GM21367 (cell line): Measurements from ENCODE around the gene SOX13.

Experiments used
- ATAC-seq: cut with Tn5 transposase; IDR thresholded peaks from one replicate; pipeline ENCODE4 v1.9.1; 2021; ENCODE audit not compliant: unreplicated experiment

SOX13 gene

DNA sequence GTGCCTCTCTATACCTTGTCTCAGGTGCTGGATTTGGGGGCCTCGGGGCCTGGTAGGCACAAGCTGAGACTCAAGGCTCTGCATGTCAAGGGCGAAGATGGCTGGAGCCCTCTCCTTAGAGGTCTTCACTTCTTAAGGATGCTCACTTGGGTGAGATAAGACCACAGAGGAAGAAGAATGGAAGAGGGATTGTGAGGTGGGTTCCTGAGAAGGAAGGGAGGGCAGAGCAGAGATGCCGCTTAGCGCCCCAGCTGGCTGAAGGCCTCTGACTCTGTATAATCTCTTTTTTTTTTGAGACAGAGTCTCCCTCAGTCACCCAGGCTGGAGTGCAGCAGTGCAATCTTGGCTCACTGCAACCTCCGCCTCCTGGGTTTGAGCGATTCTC is 32.2 kb downstream of the SOX13 start:
- ATAC-seq: no peak

DNA sequence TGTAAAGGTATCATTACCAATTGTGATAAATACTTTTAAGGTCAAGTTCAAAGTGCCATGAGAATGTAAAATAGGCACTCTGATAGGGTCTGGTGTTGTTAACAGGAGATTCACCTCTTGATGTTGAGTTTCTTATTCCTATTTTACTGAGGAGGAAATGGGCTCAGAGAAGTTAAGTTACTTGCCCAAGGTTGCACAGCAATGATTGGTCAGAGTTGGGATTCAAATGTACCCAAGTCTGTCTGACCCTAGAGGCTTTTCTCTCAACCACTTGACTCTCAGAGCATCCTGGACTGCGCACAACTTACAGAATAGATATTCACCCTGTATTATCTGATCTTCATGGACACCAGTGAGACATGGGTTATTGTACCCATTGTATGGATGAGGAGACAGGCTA is 33.9 kb downstream of the SOX13 start:
- no peak for ATAC-seq

- ATAC-seq: no peak
These were observed 35.0 kb downstream of the SOX13 start for GRCh38 chr1:204107892-204108291.

DNA sequence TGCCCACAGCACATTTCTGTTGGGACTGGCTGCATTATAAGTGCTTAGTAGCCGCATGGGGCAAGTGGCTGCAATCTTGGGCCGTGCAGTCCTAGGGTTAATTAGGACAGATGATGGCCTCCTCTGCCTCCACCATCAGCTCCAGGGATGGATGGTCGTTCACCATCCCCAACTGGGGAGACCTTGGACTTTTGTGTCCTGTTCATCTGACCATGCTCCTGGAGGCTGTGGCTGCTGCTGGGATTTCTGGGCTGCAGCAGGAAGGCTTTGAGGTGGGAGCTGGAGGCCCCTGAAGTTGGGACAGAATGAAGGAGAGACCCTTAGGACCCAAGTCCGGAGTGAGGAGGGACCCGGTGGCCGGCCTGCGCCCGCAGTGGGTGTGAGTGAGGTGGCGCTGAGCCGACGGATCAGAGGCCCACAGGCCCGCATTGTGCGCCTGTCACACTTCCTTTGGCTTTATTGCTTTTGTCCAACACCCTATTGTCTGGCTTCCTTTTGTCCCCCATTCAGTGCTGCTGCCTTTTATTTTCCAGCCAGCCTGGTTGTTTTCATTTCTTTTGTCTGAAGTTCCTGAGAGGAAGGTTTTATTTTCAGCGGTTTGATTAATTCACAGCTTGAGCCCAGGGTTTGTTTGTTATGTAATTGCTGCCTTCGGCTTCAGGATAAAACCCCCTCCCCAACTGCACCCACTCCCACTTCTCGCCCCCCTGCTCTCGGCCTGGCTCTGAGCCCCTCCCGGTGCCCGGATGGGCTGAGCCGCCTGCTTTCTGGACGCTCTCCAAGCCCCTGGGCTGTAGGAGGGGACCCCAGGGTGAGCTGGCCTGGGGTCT is 35.6 kb downstream of the SOX13 start:
- no peak for ATAC-seq

DNA sequence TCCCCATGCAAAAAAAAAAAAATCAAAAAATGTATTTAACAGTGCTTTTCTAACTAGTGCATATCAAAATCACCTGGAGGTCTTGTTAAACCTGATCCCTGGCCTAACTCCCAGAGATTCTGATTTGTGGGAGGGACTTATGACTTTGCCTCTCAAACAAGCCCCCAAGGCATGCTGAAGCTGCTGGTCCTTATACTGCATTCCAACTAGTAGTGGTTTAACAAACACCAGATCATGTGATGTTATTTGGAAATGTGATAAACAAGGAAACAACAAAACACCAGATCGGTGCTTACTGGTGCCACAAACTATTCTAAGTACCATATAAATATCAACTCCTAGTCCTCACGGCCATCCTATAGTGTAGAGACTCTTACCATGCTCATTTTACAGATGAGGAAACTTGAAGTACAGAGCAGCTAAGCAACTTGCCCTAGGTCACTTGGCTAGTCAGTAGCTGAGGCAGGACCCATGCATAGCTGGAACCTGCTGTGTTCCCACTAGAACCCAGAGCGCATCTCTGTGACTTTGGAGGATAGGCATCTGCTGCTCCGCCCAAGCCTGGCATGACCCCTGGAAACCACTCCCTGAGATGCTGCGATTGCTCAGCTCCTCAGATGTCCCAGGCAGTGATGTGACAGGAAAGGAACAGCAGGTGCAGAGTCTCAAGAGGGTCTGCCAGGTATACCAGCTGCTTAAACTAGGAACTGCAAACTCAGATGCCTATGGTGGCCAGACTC is 38.1 kb downstream of the SOX13 start:
- ATAC-seq: no peak

- no peak for ATAC-seq
These were observed 40.2 kb downstream of the SOX13 start for GRCh38 chr1:204112876-204113730.

GRCh38 chr1:204113896-204114295 is 41.0 kb downstream of the SOX13 start:
- no peak for ATAC-seq

DNA sequence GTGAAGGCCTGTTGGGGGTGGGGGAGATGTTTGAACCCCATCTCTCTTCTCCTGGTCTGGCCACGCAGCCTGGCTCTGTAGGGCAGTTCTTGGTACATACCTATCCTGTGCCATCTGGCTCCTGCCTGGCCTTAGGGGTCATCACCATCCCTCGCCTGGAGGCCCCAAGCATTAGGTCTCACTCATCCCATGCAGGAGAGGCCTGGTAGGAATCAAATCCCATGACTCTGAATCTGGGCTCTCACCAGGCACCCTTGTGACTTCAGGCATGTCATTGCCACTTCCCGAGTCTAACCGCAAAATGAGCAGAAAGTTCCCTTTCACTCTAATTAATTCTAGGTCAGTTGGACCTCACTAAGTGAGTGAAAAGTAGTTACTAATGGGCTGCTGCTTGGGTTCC is 41.7 kb downstream of the SOX13 start:
- ATAC-seq: no peak

DNA sequence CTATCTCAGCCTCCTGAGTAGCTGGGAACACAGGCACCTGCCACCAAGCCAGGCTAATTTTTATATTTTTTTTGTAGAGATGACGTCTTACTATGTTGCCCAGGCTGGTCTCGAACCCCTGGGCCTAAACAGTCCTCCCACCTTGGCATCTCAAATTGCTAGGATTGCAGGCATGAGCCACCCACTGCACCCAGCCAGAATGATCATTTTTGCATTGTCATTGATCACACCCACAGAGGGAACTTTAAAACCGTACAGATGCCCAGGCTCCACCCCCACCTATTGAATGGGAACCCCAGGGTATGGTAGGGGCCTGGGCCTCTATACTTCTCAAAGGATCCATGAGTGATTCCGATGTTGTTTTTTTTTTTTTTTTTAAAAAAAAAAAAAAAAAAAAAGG is 42.2 kb downstream of the SOX13 start:
- no peak for ATAC-seq

GRCh38 chr1:204116539-204116938 is 43.6 kb downstream of the SOX13 start:
- no peak for ATAC-seq

- no peak for ATAC-seq
These were observed 49.1 kb downstream of the SOX13 start for GRCh38 chr1:204121840-204122555.

DNA sequence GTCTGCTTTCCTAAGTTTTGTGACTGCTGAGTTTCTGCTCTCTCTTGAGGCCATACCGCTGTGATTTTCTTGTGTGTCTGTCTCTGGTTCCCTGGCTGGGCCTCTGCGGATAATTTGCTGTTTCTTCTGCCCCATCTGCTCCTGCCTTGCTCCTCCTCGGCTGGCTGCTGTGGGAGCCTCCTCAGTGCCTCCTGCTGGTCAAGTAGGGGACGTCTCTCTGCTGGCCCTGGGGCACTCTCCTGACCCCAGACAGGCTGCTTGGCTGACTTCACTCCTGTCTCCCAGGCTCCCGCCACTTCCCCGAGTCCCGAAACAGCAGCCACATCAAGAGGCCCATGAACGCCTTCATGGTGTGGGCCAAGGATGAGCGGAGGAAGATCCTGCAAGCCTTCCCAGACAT is 50.5 kb downstream of the SOX13 start:
- no peak for ATAC-seq

DNA sequence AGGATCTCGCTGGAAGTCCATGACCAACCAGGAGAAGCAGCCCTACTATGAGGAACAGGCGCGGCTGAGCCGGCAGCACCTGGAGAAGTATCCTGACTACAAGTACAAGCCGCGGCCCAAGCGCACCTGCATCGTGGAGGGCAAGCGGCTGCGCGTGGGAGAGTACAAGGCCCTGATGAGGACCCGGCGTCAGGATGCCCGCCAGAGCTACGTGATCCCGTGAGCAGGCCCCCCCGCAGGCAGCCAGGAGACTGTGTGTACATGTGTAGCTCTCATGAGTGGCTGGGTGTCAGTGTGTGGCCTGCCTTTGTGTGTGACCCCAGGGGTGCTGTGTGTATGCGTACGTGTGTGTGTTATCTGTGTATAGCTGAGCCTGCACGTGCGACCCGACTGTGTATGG is 51.7 kb downstream of the SOX13 start:
- no peak for ATAC-seq

DNA sequence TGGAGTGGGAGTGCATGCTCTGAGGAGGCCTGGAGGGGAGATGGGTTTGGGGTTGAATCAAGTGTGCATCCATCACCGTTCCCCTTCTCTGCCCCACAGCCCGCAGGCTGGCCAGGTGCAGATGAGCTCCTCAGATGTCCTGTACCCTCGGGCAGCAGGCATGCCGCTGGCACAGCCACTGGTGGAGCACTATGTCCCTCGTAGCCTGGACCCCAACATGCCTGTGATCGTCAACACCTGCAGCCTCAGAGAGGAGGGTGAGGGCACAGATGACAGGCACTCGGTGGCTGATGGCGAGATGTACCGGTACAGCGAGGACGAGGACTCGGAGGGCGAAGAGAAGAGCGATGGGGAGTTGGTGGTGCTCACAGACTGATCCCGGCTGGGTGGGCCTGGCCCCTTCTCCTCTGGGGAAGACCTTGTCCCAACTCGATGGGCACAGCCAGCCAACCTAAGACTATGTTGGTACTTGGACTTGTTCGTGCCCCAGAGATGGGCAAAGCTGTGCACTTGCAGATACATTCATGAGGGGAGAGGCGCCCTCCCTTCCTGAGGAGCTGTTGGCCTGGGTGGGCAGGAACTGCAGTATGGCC is 52.9 kb downstream of the SOX13 start:
- ATAC-seq: no peak

DNA sequence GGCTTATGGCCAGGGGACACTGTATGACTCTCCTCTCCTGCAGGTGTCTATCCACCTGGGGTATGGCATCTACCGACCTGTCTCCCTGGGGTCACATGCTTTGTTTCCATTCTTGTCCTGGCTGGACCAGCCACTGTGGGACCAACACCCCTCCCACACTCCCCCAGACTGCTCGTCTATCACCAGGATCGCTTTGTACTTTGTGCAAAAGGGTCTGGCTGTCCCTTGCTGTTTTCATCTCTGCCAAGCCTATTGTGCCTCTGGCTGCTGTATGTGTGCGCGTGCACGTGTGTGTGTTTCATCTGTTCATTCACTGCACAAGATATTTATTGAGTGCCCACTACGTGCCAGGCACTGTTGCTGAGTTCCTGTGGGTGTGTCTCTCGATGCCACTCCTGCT is 53.5 kb downstream of the SOX13 start:
- ATAC-seq: no peak

DNA sequence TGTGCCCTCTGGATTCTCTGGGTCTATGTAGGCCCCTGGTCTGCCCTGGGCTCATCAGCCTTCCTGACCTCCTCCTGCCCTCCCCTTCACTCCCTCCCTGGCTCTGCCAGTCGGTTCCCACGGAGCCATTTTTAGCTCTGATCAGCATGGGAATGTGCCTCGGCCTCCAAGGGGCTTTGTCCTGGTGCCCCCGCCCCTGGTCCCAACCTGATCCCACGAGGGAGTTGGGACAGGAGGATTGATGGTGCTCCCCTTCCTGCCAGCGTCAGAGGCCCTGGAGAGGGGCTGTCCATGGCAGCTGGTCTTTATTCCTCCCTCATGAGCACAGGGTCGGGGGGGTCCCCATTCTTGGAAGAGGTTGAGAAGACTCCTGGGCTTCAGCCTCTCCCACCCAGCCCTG is 54.0 kb downstream of the SOX13 start:
- no peak for ATAC-seq

- ATAC-seq: no peak
These were observed 54.8 kb downstream of the SOX13 start for GRCh38 chr1:204127597-204128242.

- ATAC-seq: no peak
These were observed 55.6 kb downstream of the SOX13 start for GRCh38 chr1:204128464-204128963.

GRCh38 chr1:204128964-204129896 is 56.3 kb downstream of the SOX13 start:
- ATAC-seq: no peak
